HepG2 (cell line): ENCODE results near the gene LYZ. TPM values are rescaled to one million over a fixed set of nuclear protein-coding genes. Genes with fewer than 3 reads are reported as not detected.

ENCODE experiments used
- CHD4 ChIP-seq: fragments of 200-600 bp; sonication (generic); IDR thresholded peaks from 2 replicates; pipeline ENCODE4 v1.7.0; 2017; ENCODE audit warnings: mild to moderate bottlenecking, low read length, borderline replicate concordance
- GPN1 ChIP-seq: sonication (generic); formaldehyde crosslinking; IDR thresholded peaks from 2 replicates; pipeline ENCODE4 v1.5.1; 2020; ENCODE audit warnings: missing genetic modification reagents, borderline replicate concordance
- RFXANK ChIP-seq: IDR thresholded peaks from 2 replicates; pipeline ENCODE4 v1.6.1; 2016
- TSC22D2 ChIP-seq: sonication (generic); formaldehyde crosslinking; IDR thresholded peaks from 2 replicates; pipeline ENCODE4 v1.5.1; 2020; ENCODE audit warnings: missing genetic modification reagents, mild to moderate bottlenecking, borderline replicate concordance
- ZBTB20 ChIP-seq: sonication (generic); formaldehyde crosslinking; IDR thresholded peaks from 2 replicates; pipeline ENCODE4 v1.8.1; 2023; ENCODE audit warnings: missing genetic modification reagents, low read depth, mild to moderate bottlenecking, borderline replicate concordance
- ZNF274 ChIP-seq: sonication (generic); formaldehyde crosslinking; IDR thresholded peaks from 2 replicates; pipeline ENCODE4 v1.5.1; 2020; ENCODE audit warnings: mild to moderate bottlenecking, missing genetic modification reagents
- polyA plus RNA-seq, 8 experiments: library from polyadenylated mRNA; depleted of rRNA in 3 of 8; stranded (reverse) in 7 of 8; unstranded in 1 of 8; fragments of >200 nt; fragmentation: Illumina TruSeq in 4 of 8; extraction: Trizol in 4 of 8; gene quantifications; 2 replicates each; pipeline versions ENCODE4 v1.2.1 to v1.2.3, GENCODE V29; 2011 to 2016; ENCODE audit warnings: low read depth in 4 of 8, missing spikeins in 1 of 8, mixed read lengths in 1 of 8; ENCODE audit not compliant: insufficient read depth in 1 of 8
- total RNA-seq, 5 experiments: library from RNA; depleted of rRNA; stranded (reverse); fragments of >200 nt; fragmentation: Illumina TruSeq; extraction: Trizol; gene quantifications; 2 replicates each; pipeline ENCODE4 v1.2.3, GENCODE V29; 2016; ENCODE audit warnings: low read depth in 1 of 5
- TF ChIP-seq, protein P1 (sequence below), 2 experiments: fragments of 450-650 bp in 1 of 2; sonication (generic) in 1 of 2; formaldehyde crosslinking in 1 of 2; IDR thresholded peaks; 2 replicates each; pipeline versions ENCODE4 v1.6.1 to v1.8.0; 2016 to 2022; ENCODE audit warnings: antibody characterized with exemption in 1 of 2, mild to moderate bottlenecking in 1 of 2, missing genetic modification reagents in 1 of 2
- TF ChIP-seq, protein P2 (sequence below): sonication (generic); formaldehyde crosslinking; IDR thresholded peaks from 2 replicates; pipeline ENCODE4 v1.5.1; 2020; ENCODE audit warnings: missing genetic modification reagents, mild to moderate bottlenecking, borderline replicate concordance
- TF ChIP-seq, protein P3 (sequence below): sonication (generic); formaldehyde crosslinking; IDR thresholded peaks from 2 replicates; pipeline ENCODE4 v1.8.0; 2022; ENCODE audit warnings: mild to moderate bottlenecking, missing genetic modification reagents, moderate library complexity
- TF ChIP-seq, protein P4 (sequence below): IDR thresholded peaks from 2 replicates; pipeline ENCODE4 v1.6.1; 2018; ENCODE audit warnings: missing genetic modification reagents, mild to moderate bottlenecking, missing compliant biosample characterization
- TF ChIP-seq, protein P5 (sequence below): sonication (generic); formaldehyde crosslinking; IDR thresholded peaks from 2 replicates; pipeline ENCODE4 v1.5.0; 2020; ENCODE audit warnings: missing genetic modification reagents, mild to moderate bottlenecking, borderline replicate concordance
- TF ChIP-seq, protein P6 (sequence below): sonication (generic); formaldehyde crosslinking; IDR thresholded peaks from 2 replicates; pipeline ENCODE4 v1.4.0; 2020; ENCODE audit warnings: missing genetic modification reagents

Gene LYZ
- total and polyA plus RNA-seq, 2 of the 13 experiments (the other 11 are each of a cell fraction or from before 2014, with no cell fraction given) = 1,788 to 2,054 TPM

DNA sequence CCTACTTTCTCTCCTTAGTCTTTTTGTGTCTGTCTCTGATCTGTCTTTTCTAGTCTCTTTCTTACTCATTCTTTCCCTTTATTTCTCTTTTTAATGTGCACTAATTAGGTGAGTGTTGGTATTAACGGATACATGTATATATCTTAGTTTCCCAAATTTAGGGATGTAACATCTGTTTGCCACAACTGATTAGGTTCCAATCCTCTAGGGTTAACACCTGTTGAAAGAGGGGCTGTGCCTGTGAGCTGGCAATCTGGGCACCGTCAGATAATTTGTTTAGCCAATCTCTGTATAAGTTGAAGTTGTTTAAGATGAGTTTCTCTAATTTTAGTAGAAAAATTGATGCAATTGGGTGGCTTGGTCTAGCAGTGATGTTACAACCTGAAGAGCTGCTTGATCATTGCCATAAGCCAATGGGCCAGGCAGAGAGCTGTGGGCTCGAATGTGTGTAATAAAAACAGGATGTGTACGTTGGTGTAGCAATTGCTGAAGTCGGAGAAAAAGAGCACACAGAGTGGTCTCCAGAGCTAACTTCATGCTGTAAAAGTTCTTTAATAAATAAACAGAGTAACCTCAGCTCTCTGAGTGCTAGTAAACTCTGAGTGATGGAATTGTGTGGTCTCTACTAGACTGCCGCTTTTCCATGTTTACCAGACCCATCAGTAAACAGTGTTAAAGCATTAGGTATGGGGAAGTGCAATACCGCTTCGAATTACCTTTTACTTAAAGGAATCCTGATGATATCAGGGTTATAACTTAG, 18.3 kb upstream of the LYZ start (continued):
- TF ChIP-seq, protein P1, sequence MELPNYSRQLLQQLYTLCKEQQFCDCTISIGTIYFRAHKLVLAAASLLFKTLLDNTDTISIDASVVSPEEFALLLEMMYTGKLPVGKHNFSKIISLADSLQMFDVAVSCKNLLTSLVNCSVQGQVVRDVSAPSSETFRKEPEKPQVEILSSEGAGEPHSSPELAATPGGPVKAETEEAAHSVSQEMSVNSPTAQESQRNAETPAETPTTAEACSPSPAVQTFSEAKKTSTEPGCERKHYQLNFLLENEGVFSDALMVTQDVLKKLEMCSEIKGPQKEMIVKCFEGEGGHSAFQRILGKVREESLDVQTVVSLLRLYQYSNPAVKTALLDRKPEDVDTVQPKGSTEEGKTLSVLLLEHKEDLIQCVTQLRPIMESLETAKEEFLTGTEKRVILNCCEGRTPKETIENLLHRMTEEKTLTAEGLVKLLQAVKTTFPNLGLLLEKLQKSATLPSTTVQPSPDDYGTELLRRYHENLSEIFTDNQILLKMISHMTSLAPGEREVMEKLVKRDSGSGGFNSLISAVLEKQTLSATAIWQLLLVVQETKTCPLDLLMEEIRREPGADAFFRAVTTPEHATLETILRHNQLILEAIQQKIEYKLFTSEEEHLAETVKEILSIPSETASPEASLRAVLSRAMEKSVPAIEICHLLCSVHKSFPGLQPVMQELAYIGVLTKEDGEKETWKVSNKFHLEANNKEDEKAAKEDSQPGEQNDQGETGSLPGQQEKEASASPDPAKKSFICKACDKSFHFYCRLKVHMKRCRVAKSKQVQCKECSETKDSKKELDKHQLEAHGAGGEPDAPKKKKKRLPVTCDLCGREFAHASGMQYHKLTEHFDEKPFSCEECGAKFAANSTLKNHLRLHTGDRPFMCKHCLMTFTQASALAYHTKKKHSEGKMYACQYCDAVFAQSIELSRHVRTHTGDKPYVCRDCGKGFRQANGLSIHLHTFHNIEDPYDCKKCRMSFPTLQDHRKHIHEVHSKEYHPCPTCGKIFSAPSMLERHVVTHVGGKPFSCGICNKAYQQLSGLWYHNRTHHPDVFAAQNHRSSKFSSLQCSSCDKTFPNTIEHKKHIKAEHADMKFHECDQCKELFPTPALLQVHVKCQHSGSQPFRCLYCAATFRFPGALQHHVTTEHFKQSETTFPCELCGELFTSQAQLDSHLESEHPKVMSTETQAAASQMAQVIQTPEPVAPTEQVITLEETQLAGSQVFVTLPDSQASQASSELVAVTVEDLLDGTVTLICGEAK (IDR thresholded peaks at IDR 0.05) = no peak
- TF ChIP-seq, protein P1 (CRISPR knock-in tag; IDR thresholded peaks at IDR 0.05) = no peak
- TF ChIP-seq GPN1 (CRISPR knock-in tag) (no peak), RFXANK (no peak), ZBTB20 (CRISPR knock-in tag) (no peak), CHD4 (no peak), TSC22D2 (CRISPR knock-in tag) (no peak), ZNF274 (CRISPR knock-in tag) (no peak)
- TF ChIP-seq, protein P2, sequence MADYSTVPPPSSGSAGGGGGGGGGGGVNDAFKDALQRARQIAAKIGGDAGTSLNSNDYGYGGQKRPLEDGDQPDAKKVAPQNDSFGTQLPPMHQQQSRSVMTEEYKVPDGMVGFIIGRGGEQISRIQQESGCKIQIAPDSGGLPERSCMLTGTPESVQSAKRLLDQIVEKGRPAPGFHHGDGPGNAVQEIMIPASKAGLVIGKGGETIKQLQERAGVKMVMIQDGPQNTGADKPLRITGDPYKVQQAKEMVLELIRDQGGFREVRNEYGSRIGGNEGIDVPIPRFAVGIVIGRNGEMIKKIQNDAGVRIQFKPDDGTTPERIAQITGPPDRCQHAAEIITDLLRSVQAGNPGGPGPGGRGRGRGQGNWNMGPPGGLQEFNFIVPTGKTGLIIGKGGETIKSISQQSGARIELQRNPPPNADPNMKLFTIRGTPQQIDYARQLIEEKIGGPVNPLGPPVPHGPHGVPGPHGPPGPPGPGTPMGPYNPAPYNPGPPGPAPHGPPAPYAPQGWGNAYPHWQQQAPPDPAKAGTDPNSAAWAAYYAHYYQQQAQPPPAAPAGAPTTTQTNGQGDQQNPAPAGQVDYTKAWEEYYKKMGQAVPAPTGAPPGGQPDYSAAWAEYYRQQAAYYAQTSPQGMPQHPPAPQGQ (CRISPR knock-in tag) = no peak
- TF ChIP-seq, protein P3, sequence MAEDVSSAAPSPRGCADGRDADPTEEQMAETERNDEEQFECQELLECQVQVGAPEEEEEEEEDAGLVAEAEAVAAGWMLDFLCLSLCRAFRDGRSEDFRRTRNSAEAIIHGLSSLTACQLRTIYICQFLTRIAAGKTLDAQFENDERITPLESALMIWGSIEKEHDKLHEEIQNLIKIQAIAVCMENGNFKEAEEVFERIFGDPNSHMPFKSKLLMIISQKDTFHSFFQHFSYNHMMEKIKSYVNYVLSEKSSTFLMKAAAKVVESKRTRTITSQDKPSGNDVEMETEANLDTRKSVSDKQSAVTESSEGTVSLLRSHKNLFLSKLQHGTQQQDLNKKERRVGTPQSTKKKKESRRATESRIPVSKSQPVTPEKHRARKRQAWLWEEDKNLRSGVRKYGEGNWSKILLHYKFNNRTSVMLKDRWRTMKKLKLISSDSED (CRISPR knock-in tag) = no peak
- TF ChIP-seq, protein P4, sequence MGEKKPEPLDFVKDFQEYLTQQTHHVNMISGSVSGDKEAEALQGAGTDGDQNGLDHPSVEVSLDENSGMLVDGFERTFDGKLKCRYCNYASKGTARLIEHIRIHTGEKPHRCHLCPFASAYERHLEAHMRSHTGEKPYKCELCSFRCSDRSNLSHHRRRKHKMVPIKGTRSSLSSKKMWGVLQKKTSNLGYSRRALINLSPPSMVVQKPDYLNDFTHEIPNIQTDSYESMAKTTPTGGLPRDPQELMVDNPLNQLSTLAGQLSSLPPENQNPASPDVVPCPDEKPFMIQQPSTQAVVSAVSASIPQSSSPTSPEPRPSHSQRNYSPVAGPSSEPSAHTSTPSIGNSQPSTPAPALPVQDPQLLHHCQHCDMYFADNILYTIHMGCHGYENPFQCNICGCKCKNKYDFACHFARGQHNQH (CRISPR knock-in tag) = no peak
- TF ChIP-seq, protein P5, sequence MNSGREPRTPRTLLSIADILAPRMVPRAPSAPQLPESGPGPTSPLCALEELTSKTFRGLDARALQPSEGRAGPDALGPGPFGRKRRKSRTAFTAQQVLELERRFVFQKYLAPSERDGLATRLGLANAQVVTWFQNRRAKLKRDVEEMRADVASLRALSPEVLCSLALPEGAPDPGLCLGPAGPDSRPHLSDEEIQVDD (CRISPR knock-in tag) = no peak
- TF ChIP-seq, protein P6, sequence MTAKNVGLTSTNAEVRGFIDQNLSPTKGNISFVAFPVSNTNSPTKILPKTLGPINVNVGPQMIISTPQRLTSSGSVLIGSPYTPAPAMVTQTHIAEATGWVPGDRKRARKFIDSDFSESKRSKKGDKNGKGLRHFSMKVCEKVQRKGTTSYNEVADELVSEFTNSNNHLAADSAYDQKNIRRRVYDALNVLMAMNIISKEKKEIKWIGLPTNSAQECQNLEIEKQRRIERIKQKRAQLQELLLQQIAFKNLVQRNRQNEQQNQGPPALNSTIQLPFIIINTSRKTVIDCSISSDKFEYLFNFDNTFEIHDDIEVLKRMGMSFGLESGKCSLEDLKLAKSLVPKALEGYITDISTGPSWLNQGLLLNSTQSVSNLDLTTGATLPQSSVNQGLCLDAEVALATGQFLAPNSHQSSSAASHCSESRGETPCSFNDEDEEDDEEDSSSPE (CRISPR knock-in tag) = 0 out of 2 replicates have a peak, but pooled peaks have one; percentile 16
